HG03045 (cell line): Measurements from ENCODE around the gene LRRTM3.

Experiments
- ATAC-seq: cut with Tn5 transposase; IDR thresholded peaks from one replicate; pipeline ENCODE4 v1.9.1; 2021; ENCODE audit warnings: mild to moderate bottlenecking, moderate library complexity; ENCODE audit not compliant: unreplicated experiment

LRRTM3 gene

DNA sequence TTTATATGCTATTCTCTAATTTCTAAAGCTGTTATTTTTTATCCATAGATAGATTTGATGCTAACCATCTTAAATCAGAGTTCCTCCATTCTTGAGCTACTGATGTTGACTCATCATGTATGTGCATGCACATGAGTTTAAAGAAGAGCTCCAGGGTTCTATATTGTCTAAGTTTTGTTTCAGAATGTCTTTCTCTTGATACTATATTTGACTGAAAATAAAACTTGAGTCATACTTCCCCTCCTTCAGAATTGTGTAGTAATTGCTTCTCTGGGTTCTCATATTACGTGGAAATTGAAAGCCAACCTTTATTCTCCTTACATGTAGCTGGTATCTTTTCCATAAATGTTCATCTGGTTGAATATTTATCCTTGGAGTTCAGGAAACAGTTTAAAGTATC is 89.4 kb downstream of the LRRTM3 start:
- ATAC-seq, result no peak

DNA sequence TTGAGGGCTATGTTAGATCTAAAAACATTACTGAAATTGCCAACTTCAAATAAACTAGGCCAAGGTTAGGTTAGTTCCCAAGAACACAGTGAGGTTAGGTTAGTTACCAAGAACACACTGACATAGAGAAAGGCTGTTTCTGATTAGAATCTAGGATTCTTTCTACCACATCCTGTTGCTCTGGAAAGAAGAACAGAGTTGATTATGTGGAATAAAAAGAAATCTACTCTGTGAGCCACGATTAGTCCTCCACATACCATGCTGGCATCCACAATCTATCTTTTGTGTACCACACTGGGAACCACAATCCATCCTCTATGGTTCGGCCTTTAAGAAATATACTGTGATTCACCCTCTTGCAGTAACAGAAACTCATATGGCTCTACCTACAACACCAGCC is 91.4 kb downstream of the LRRTM3 start:
- ATAC-seq, result no peak

DNA sequence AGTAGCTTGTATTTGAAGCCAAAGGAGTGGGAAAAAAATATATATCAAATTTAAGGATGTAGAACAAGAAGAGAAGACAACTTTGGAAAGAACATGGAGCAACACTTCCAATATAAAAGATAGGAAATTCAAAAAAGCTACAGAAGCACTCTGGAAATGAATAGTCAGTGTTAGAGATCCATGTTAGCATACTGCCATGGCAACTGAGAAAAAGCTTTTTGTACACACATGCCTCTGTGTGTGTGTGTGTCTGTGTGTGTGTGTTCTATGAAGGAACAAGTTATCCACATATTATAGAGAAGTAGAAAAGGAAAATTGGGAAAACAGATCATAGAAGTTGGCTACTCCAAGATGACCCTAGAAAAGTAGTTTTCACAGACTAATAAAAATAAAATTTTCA is 96.3 kb downstream of the LRRTM3 start:
- no peak for ATAC-seq

DNA sequence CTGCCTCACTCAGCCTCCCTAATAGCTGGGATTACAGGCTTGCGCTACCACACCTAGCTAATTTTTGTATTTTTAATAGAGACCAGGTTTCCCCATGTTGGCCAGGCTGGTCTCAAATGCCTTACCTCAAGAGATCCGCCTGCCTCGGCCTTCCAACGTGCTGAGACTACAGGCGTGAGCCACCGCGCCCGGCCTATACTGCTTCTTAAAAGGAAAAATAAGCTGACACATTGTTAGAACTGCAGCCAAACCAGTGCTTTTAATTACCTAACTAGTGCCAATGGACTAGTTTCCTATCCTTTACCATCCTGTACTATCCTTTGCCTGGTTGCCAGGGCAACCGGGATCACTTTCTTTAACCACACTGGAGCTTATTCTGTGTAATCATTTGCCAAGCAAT is 108.0 kb downstream of the LRRTM3 start:
- no peak for ATAC-seq

DNA sequence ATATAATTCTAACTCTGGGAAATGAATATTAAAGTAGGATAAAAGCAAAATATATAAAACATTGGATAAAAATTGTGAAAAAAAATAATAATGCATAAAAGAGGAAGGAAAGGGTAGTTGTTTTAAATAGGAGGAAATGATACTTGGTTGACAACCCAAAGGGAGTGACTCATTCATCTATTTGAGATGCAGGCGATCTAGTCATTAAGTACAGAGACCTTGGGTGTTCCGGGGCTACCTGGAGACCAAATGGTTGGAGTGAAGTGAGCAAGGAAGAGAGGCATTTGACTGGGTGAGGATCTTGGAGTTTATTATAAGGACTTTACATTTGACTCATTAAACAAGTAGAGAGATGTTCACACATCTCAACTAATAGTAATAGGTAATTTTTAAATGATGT is 111.0 kb downstream of the LRRTM3 start:
- ATAC-seq, result no peak

DNA sequence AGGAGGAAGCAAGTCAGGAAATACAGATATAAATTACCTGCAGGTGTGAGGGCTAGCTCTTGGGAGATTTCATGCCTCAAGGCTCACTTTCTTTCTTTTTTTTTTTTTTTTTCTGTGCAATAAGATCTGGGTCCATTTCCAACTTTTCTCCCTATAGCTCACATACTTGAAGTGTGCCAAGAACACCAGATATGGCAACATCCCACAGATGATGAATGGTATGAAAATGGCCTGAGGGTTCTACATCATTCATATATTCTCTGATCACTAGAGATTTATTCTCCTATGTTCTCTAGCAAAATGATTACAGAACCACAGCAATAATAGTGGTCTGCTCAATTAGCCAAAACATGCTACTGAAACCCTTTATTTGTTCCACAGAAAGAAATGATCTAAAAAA is 117.2 kb downstream of the LRRTM3 start:
- no peak for ATAC-seq

DNA sequence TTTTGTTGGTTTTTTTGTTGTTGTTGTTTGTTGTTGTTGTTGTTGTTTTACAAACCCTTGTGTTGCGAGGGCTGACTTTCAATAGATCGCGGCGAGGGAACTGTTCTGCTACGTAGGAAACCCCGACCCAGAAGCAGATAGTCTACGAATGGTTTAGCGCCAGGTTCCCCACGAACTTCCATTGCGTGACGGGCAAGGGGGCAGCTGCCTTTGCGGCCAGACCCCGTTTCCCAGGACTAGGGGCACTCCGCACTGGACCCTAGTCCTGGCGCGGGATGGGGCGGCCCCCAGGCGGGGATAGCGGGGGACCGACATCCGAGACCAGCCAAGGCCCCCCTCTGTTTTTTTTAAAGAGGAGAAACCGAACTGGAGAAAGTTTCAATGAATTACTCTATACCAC is 119.6 kb downstream of the LRRTM3 start:
- no peak for ATAC-seq

DNA sequence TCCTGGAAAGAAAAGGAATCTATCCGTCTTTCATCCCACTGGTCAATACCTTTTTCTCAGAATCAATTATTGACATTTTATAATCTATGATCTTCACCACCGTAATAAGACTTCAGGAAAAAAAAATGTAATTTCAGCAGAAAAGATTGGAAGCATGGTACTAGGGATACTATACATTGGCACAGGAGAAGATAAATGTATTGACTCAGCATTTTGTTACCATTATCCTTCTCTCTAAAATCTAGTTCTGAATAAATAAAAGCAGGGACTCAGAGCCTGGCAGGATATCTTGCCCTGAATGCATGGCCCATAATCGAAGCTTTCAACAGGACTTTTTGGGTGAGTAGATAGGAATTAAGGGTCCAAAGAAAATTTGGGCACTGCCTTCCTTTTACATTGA is 120.7 kb downstream of the LRRTM3 start:
- ATAC-seq, result no peak

DNA sequence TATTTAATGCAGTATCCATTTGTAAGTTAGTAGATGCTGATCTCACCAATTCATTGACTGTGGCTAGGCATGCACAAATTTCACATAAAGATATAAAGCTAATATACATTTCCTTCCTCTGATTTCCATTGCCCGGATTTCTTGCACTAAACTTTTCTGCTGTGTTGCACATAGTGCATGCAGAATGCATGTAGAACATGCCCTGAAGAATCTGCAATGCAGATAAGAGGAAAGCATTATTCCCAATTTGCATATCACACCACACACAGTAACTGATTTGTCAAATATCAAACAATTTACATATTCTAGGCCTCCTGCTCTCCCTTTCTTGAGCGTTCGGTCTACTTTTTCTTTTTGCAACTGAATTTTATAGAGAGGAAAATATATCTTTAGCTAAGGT is 124.2 kb downstream of the LRRTM3 start:
- ATAC-seq, result no peak

DNA sequence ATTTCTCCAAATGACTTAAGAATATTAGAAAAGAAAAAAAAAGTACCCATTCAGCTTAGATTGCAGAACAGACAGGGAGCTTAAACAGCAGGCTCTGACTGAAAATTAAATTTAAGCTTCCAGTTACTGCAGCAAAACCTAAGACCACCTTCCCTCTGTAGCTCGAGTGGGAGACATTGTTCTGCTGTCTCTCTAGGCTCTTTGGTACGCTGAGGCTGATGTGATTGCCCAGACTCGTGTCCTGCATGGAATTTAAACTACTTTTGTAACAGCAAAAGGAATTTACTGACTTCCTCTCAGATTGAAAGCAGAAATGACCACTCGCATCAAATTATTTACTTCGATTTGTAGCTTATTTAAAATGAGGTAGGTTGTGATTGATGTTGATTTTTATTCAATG is 124.6 kb downstream of the LRRTM3 start:
- no peak for ATAC-seq

DNA sequence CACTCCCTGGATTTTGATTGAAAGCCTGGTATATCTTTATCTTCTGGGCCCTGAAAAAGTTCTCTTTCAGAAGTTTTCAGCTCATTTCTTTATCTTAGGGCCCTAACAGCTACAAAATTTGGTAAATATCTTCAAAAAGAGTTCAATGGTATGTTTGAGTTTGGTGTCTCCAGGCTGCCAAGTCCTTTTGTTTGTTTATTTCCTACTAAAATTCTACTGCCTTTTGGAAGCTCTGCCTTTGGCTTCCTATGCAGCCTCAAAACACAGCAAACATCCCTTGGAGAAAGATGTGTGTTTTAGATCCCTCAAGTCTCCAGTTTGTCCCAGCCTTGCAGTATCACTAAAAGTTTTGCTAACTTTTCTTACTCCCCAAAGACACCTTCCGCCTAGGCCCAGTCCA is 146.8 kb downstream of the LRRTM3 start:
- no peak for ATAC-seq

DNA sequence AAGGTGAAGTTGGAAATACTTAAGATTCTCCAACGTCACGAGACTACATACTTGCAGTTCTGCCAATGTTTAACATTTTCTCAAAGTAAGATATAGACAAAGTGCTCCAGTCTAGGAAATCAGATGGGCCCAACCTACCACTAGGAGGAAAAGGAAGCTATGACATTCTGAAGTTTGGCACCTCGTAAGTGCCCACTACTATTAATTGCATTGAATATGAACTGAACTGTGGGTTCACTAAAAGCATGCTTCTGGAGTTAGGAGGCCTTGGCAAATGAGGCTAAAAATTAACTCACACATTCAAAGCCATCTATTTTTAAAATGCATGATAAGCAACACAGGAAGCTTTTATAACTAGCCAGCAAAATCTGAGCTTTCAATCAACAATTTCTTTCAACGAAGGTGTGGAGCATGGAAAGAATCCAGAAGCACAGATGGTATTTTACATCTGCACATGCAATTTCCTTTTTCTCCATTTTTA is 149.7 kb downstream of the LRRTM3 start:
- ATAC-seq, result no peak

DNA sequence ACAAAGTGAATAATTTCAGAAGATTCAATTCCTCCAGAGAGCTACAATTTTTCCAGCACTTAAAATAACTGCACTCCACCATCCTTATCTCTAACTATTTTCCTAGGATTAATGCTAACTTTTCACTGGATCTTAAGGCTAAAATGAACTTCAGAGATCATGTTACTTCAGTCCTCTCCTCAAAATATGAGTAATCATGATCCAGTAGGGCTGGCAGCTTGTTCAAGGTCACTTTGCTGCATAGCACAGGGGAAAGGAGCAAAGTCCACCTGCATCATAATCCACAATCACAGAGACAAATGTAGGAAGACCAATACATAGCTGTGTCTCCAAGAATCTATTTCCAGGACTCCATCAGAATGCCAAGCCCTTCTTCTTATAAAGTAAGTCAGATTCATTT is 150.3 kb downstream of the LRRTM3 start:
- ATAC-seq, result no peak

DNA sequence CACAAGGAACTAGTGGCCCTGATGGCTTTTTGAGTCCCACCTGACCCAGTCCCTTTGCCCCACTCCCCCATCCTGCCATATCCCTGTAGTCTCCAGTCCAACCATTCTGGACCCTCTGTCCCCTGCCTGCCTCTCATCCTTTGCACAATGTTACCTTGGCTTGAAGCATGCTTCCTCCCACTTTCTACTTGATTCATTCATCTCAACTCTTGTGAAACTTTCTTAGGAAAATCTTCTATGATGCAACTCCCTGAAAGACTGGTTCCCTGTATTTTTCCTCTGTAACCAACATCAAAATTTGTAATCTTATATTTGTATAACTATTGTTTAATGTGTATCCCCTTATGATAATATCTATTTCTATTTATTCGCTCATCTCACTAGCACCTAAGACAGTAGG is 151.5 kb downstream of the LRRTM3 start:
- ATAC-seq, result no peak

DNA sequence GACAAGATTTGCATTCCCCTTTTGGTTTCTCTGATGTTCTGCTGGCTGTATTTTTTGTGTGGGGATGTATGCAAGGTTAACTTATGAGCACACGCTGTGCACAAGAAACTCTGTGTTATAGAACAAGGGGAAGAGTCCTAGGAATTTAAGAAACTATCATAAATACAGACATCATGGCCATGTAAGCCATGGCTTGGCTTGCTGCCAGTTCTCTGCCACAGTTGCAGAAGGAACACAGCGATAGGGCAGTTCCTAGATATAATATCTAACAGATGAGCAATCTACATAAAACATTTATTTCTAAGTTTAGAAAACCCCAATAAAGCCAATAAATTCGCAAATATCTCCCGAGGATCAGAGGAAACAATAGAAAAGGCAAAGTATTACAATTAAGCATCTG is 153.3 kb downstream of the LRRTM3 start:
- ATAC-seq, result no peak

DNA sequence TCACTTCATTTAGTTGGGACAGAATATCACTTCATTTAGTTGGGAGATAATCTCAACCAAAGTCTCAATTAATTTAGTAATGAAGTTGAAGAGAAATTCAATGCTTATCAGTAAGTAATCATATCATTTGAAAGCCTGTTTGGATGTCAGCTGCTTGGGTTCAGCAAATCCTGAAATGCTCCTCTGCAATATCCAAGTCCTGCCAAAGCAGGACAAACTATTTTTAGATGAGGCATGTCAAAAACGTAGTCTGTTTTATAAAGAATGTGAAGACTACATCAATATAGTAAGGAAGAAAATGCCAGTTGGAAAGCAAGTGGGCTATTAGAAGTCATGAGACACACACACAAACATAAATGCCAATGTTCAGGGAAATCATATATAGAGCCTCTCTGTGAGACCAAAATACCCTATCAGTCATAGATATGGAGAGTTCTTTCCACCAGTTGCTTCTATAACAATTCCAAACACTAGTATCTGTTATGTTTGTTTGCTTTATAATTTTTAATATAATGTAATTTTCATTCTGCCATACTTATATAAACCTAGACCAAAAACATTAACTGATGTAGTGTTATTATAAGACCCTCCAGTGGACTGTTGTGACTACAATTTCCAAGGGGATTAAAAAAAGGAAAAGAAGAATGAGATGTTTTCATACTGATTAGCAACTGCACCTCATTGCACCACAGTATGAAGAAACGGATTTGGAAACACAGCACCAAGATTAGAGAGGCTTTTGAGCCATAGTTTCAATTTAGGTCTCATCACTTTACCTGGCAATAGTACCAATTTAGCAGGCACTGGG is 160.7 kb downstream of the LRRTM3 start:
- ATAC-seq, result no peak

DNA sequence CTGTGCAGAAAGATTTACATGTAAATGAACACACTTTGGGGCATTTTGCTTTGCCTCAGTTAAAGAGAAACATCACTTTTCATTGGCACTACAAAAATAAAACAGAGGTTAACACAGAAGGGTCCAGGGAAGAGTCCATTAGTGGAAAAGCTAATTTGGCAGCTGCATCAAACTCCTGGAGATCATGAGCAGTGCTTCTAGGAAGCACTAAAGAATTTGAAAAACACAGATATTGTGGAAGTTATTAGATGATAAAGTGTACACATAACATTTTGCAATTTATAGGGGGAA is 161.2 kb downstream of the LRRTM3 start:
- no peak for ATAC-seq

DNA sequence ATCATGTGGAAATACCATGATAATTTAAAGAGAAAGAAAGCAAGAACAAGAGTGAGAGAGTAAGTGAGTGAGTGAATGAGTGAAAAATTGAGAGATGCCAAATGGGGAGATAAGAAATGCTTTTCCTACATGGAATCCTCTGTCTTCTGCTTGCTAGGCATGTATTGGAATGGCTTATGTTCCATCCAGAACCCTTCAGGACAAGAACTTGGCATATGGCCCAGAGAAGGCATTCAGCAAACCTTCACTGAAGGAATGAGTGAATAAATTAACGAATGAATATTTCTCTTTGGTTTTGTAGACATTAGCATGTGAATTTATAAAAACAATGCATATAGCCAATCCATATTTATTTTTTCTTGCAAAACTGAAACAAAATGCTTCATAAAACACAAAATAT is 162.2 kb downstream of the LRRTM3 start:
- no peak for ATAC-seq

DNA sequence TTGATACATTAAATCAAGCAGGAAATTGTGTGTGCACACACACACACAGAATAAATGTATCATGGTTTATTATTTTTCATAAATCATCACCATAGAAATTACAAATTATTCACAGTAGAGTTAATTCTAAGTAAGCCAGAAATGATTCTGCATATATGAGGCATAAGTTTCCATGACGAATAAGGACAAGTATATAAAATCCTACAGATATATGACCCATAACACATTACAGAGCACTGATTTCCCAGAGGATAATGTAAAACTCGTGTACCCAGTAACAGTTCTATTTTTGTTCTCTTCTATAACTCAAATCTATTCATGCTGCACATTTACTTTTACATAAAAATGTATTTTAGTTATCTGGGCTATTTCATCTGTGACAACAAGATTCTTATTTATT is 169.7 kb downstream of the LRRTM3 start:
- no peak for ATAC-seq

DNA sequence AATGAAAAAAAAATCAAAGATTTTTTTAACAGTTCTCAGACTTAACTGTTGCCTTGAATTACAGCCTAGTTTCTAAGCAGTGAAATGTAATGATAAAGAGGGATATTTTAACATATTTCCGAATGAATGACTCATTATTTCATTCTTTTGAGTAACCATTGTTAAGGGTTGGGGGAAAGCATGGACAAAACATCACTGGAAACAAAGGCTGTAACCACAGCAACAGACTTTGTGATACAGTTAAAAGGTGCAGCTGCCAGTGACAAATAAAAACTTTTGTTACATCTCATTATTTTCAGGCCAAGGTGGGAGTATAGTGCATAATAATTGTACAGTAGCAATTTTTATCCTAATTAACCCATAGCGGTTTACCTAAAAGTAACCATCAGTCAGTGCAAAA is 172.6 kb downstream of the LRRTM3 start:
- no peak for ATAC-seq

DNA sequence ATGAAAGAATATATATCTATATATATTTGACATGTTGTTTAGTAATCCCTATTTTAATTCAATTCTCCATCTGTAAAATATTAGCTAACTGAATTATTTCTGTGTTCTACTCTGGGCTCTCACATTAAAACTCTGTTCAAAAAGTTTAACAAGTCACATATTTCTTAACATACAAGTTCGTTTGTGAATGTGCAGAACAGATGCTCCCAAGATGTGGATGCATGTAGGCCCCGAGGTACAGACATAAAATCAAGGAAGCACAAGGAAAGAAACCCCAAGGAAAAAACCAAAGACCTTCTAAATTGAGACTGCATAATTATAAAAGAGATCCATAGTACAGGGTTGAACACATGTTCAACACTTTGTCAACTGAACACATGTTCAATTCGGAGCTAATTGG is 175.1 kb downstream of the LRRTM3 start:
- ATAC-seq, result no peak

DNA sequence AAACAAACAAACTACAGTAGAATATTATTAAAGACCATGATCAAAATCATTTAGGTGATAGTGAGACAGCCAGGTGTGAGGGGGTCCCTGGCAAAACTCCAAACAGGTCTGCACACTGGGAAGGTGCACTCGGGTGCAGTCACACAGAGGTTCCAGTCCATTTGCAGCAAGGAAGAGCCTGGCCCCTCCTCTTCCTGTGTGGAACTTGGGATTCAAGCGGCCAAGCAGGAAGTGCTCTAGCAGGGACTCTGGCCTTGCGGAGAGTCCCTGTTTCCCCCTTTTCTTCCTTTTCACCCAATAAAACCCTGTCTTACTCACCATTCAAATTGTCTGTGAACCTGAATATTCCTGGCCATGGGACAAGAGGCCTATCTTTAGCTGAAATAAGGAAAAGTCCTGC is 181.8 kb downstream of the LRRTM3 start:
- no peak for ATAC-seq

DNA sequence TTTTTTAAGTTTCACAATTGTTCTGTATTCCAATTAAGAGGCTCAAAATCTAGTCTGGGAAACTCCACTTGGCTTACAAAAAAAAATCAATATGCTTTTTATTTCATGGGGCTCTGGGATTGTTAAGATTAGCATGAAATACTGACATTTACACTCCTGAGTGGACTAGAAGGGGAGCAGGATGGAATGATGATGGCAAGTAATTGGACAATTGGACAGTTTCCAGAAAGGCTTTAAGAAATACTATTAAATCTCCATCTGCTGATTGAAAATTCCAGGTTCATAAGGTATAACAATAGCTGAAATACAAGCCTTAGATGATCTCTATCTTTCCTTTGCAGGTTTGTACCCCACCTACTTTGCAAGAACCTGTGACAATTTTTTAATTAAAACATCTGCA is 184.4 kb downstream of the LRRTM3 start:
- ATAC-seq, result no peak
